Vagina (tissue), 2 donors: ENCODE measurements around the gene EBF3. TPM values are rescaled to one million over a fixed set of nuclear protein-coding genes. Genes with fewer than 3 reads are reported as not detected.
A peak's percentile ranks its signal among the peaks of the same experiment; 100 is the strongest.

Experiments
- DNase-seq, 2 donors: peaks; one replicate each; pipeline ENCODE4 v3.0.0-alpha.2; 2017; ENCODE audit errors: extremely low spot score in 2 of 2
- H3K27ac ChIP-seq: fragments of 200-600 bp; sonication (generic); one replicate; pipeline ENCODE4 v1.5.1; 2019
- H3K27me3 ChIP-seq: fragments of 200-600 bp; sonication (generic); one replicate; pipeline ENCODE4 v1.5.1; 2019
- H3K36me3 ChIP-seq, 2 donors: fragments of 200-600 bp; sonication (generic); one replicate each; pipeline ENCODE4 v1.5.1; 2017 to 2019
- H3K4me1 ChIP-seq: fragments of 200-600 bp; sonication (generic); one replicate; pipeline ENCODE4 v1.5.1; 2019
- H3K4me3 ChIP-seq, 2 donors: fragments of 200-600 bp; sonication (generic); 1 replicate in 1 of 2; 2 replicates in 1 of 2; pipeline ENCODE4 v1.5.1; 2016 to 2019
- H3K9me3 ChIP-seq: fragments of 200-600 bp; sonication (generic); one replicate; pipeline ENCODE4 v1.5.1; 2019
- POLR2A ChIP-seq, 2 donors: fragments of 450-650 bp; IDR thresholded peaks; one replicate each; pipeline ENCODE4 v1.6.1; 2017; ENCODE audit warnings: antibody characterized with exemption in 2 of 2, mild to moderate bottlenecking in 2 of 2, moderate library complexity in 2 of 2
- POLR2AphosphoS5 ChIP-seq, 2 donors: sonication (generic); formaldehyde crosslinking; IDR thresholded peaks; one replicate each; pipeline ENCODE4 v1.9.0; 2017; ENCODE audit warnings: antibody characterized with exemption in 2 of 2, mild to moderate bottlenecking in 2 of 2, low read depth in 1 of 2; ENCODE audit not compliant: insufficient read depth in 1 of 2
- intact Hi-C: fragments of 100-400 bp; cut with DNase I; formaldehyde crosslinking; loops from one replicate; pipeline ENCODE4 v1.15.1; 2023
- total RNA-seq: library from RNA; depleted of rRNA; stranded (reverse); fragments of >200 nt; gene quantifications from one replicate; pipeline ENCODE4 v1.2.3, GENCODE V29; 2016
- TF ChIP-seq, protein P1 (sequence below), 3 experiments: fragments of 450-650 bp in 2 of 3; fragments of 200-600 bp in 1 of 3; sonication (generic) in 1 of 3; IDR thresholded peaks; one replicate each; pipeline ENCODE4 v1.5.1; 2017 to 2019; ENCODE audit warnings: antibody characterized with exemption in 3 of 3, mild to moderate bottlenecking in 2 of 3, moderate library complexity in 2 of 3

EBF3 gene
- total RNA-seq, 1 donor from 2014 or later, result 10.6 TPM

- TF ChIP-seq POLR2A (IDR thresholded peaks at IDR 0.05), result no peak
- no peak for TF ChIP-seq POLR2AphosphoS5 (IDR thresholded peaks at IDR 0.05; ENCODE audit: insufficient read depth in 1 of 2, low read depth in 1 of 2)
- TF ChIP-seq, protein P1, sequence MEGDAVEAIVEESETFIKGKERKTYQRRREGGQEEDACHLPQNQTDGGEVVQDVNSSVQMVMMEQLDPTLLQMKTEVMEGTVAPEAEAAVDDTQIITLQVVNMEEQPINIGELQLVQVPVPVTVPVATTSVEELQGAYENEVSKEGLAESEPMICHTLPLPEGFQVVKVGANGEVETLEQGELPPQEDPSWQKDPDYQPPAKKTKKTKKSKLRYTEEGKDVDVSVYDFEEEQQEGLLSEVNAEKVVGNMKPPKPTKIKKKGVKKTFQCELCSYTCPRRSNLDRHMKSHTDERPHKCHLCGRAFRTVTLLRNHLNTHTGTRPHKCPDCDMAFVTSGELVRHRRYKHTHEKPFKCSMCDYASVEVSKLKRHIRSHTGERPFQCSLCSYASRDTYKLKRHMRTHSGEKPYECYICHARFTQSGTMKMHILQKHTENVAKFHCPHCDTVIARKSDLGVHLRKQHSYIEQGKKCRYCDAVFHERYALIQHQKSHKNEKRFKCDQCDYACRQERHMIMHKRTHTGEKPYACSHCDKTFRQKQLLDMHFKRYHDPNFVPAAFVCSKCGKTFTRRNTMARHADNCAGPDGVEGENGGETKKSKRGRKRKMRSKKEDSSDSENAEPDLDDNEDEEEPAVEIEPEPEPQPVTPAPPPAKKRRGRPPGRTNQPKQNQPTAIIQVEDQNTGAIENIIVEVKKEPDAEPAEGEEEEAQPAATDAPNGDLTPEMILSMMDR (IDR thresholded peaks at IDR 0.05), result no peak
- H3K36me3 ChIP-seq, result no peaks in the 10 kb centered on the region
- H3K27me3 ChIP-seq, result no peaks in the 10 kb centered on the region
- no peak overlapping the region for H3K27ac ChIP-seq
- intact Hi-C loops, result no loop called here
- no peak for DNase-seq
- no peak overlapping the region for H3K4me3 ChIP-seq
- H3K9me3 ChIP-seq, result no peaks in the 10 kb centered on the region
- H3K4me1 ChIP-seq, result no peaks in the 10 kb centered on the region
These were observed 118.8 kb downstream of the EBF3 start for GRCh38 chr10:129845111-129845753.

GRCh38 chr10:129844216-129844766 is 119.8 kb downstream of the EBF3 start:
- Histone ChIP-seq H3K27me3 (no peaks in the 10 kb centered on the region), H3K4me3 (no peak overlapping the region), H3K9me3 (no peaks in the 10 kb centered on the region), H3K27ac (no peak overlapping the region), H3K36me3 (no peaks in the 10 kb centered on the region), H3K4me1 (no peaks in the 10 kb centered on the region)
- DNase-seq, result peak in 1 of 2 donors; percentile 34
- TF ChIP-seq POLR2A (IDR thresholded peaks at IDR 0.05) (no peak), POLR2AphosphoS5 (IDR thresholded peaks at IDR 0.05; ENCODE audit: insufficient read depth in 1 of 2, low read depth in 1 of 2) (no peak)
- TF ChIP-seq, protein P1 (IDR thresholded peaks at IDR 0.05), result no peak
- intact Hi-C loops, result no loop called here

- H3K36me3 ChIP-seq, result no peaks in the 10 kb centered on the region
These were observed 120.4 kb downstream of the EBF3 start for GRCh38 chr10:129843702-129844101.

DNA sequence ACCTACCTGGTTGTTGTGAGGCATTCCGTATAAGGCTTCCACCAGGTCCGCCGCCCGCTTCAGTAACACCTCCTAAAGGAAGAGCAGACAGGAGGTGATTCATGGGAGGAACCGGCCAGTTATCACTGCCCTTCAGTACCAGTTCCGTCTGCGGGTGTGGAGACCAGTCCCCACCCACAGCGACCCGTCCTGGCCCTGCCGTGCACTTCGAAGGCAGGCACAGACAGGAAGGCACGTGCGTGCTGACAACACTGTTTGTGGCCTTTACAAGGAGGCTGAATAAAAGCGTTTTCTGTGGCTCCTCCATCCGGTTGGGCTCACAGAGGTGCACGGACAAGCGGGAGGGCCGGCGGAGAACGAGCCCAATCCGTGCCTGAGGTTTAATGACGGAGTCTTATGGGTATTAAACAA is 120.9 kb downstream of the EBF3 start:
- Histone ChIP-seq H3K27me3 (no peaks in the 10 kb centered on the region), H3K27ac (no peak overlapping the region), H3K9me3 (no peaks in the 10 kb centered on the region), H3K4me1 (no peaks in the 10 kb centered on the region), H3K36me3 (no peaks in the 10 kb centered on the region), H3K4me3 (no peak overlapping the region)
- DNase-seq, result peak in 1 of 2 donors; percentile 70
- intact Hi-C loops, result no loop called here
- no peak for TF ChIP-seq POLR2AphosphoS5 (IDR thresholded peaks at IDR 0.05; ENCODE audit: insufficient read depth in 1 of 2, low read depth in 1 of 2)
- no peak for TF ChIP-seq POLR2A (IDR thresholded peaks at IDR 0.05)
- TF ChIP-seq, protein P1 (IDR thresholded peaks at IDR 0.05), result no peak

More at GRCh38 chr10:129843702-129844101, 120.4 kb downstream of the EBF3 start:
- intact Hi-C loops, result no loop called here
- no peak overlapping the region for H3K4me3 ChIP-seq
- no peak overlapping the region for H3K27ac ChIP-seq
- no peak for DNase-seq
- H3K4me1 ChIP-seq, result no peaks in the 10 kb centered on the region
- H3K9me3 ChIP-seq, result no peaks in the 10 kb centered on the region
- TF ChIP-seq POLR2AphosphoS5 (IDR thresholded peaks at IDR 0.05; ENCODE audit: insufficient read depth in 1 of 2, low read depth in 1 of 2) (no peak), POLR2A (IDR thresholded peaks at IDR 0.05) (no peak)
- TF ChIP-seq, protein P1 (IDR thresholded peaks at IDR 0.05), result no peak
- no peaks in the 10 kb centered on the region for H3K27me3 ChIP-seq

- Histone ChIP-seq H3K27me3 (no peaks in the 10 kb centered on the region), H3K4me3 (no peak overlapping the region), H3K27ac (no peak overlapping the region), H3K4me1 (no peaks in the 10 kb centered on the region), H3K36me3 (no peaks in the 10 kb centered on the region), H3K9me3 (no peaks in the 10 kb centered on the region)
- intact Hi-C loops, result no loop called here
- TF ChIP-seq POLR2A (IDR thresholded peaks at IDR 0.05), result no peak
- TF ChIP-seq, protein P1 (IDR thresholded peaks at IDR 0.05), result no peak
- TF ChIP-seq POLR2AphosphoS5 (IDR thresholded peaks at IDR 0.05; ENCODE audit: insufficient read depth in 1 of 2, low read depth in 1 of 2), result no peak
- DNase-seq, result peak in 1 of 2 donors; percentile 60
These were observed 122.0 kb downstream of the EBF3 start for GRCh38 chr10:129842031-129842430.
